ENCODE data around the gene KCNN3. TPM values are rescaled to one million over a fixed set of nuclear protein-coding genes. Genes with fewer than 3 reads are reported as not detected.

KCNN3 gene
- total and polyA plus RNA-seq, 2 of the 13 experiments (the other 11 are each of a cell fraction or from before 2014, with no cell fraction given): not detected

DNA sequence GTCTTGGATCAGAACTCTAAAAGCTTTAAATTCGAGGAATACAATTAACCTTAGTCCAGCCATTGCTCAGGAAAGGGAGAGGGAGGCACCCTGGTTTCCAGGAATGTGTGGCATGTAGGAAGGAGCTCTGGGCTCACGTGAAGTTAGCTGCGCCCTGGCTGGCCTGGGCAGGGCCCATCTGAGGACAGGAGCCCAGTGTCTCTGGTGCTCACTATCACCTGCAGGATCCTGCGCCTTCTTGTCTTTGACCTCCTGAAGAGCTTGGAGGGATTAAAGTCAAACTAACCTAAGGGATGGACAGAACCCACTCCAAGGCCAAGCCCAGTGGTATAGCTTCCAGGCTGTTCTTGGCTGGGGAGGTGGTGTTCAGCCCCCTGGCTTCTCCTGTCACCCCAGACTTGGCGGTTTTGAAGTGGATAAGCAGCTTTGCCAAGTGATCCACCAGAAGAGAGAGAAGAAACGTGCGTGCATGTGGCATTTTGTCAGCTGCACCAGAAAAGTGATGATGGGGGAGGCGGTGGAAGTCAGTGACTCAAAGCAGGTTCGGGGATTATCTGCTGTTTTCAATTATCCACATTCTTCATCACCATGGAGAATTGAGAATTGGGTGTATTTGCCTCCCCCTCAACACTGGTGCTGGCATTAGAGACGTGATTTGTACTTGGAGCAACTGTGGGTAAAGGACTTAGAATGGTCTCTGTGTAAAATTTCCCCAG lies 11.9 kb upstream of the KCNN3 start:
- TF ChIP-seq BCL6 (CRISPR knock-in tag; IDR thresholded peaks at IDR 0.05): peak; percentile 26; the same call in 1 of the 2 replicates
- TF ChIP-seq KLF13 (CRISPR knock-in tag; IDR thresholded peaks at IDR 0.05): no peak
- peak; percentile 83 for TF ChIP-seq BHLHE40 (IDR thresholded peaks at IDR 0.05; ENCODE audit: low read length)
- TF ChIP-seq TEAD3 (CRISPR knock-in tag; optimal IDR thresholded peaks at IDR 0.05; ENCODE audit: borderline replicate concordance): peak; percentile 83
- Histone ChIP-seq H3K4me1 (ENCODE audit: insufficient read depth, low read length) (peaks cover 44% of the 10 kb centered on the region), H3K4me2 (ENCODE audit: low read depth, low read length) (no peak overlapping the region), H3K36me3 (replicated peaks in 1 of 2; ENCODE audit: control insufficient read depth in 1 of 2, insufficient read depth in 2 of 2, low read length in 2 of 2) (no peaks in the 10 kb centered on the region), H3K27ac (ENCODE audit: extremely low read length, insufficient read depth, low read length) (no peak overlapping the region), H3K9me3 (ENCODE audit: low read length) (no peaks in the 10 kb centered on the region), H3K9ac (ENCODE audit: insufficient read depth, low read depth, low read length) (no peak overlapping the region), H4K20me1 (ENCODE audit: insufficient read depth, low read length) (no peaks in the 10 kb centered on the region), H3K79me2 (ENCODE audit: insufficient read depth, low read length) (no peaks in the 10 kb centered on the region), H3K27me3 (ENCODE audit: control insufficient read depth in 1 of 2, insufficient read depth in 2 of 2, low read length in 2 of 2) (peaks cover 2 to 30% of the 10 kb centered on the region in 2 experiments; a peak in 4 of 5 replicates), H2AFZ (ENCODE audit: low read length) (no peak overlapping the region), H3K4me3 (replicated peaks in 1 of 3; ENCODE audit: insufficient read depth in 1 of 3, low read depth in 2 of 3, low read length in 3 of 3) (no peak overlapping the region)
- BruUV-seq (replicated peaks): no TSS peak
- in situ Hi-C loops (cut with HindIII; ENCODE audit: extremely low pct_ligation_motif_present, low pct_unique_long_range_greater_than_20kb) (no loop called here), intact Hi-C loops (cut with micrococcal nuclease; ENCODE audit: unreplicated experiment) (no loop called here)
- ChIA-PET CTCF (ENCODE audit: low intra/inter-chr PET ratio, low total read pairs) (no interaction called here), POLR2A (interaction anchor here (1.5 kb wide), 1 partner anchor 54 kb away, joined by 3 read pairs; the partner anchor contains the start of gene PMVK)
- WGBS (ENCODE audit: low lambda C conversion rate): 24% methylated on average over 7 of the region's 10 CpGs
- no peak for ATAC-seq
- FAIRE-seq: no peak
- no peak for DNase-seq (ENCODE audit: low spot score)

DNA sequence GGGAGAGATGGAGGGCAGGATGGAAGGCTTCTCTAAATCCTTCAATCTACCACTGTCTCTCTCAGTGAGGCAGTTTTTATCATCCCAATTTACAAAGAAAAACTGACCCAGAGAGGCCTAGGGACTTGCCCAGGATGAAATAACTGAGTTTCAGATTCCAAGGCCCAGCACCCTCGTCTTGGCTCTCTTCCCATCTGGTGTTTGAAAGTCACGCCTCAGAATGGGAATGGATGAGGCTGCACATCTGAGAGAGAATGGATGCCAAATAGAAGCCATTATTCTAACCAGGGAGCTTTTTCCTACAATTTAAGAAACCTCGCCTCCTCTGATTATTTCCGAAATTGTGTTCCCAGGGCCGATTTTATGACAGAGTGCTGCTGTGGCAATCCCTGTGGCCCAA lies 10.6 kb upstream of the KCNN3 start:
- Histone ChIP-seq H3K27ac (ENCODE audit: extremely low read length, insufficient read depth, low read length) (no peak overlapping the region), H3K4me3 (replicated peaks in 1 of 3; ENCODE audit: insufficient read depth in 1 of 3, low read depth in 2 of 3, low read length in 3 of 3) (no peak overlapping the region), H3K4me1 (ENCODE audit: insufficient read depth, low read length) (peaks cover 41% of the 10 kb centered on the region), H3K36me3 (replicated peaks in 1 of 2; ENCODE audit: control insufficient read depth in 1 of 2, insufficient read depth in 2 of 2, low read length in 2 of 2) (no peaks in the 10 kb centered on the region), H2AFZ (ENCODE audit: low read length) (no peak overlapping the region), H4K20me1 (ENCODE audit: insufficient read depth, low read length) (no peaks in the 10 kb centered on the region), H3K9me3 (ENCODE audit: low read length) (no peaks in the 10 kb centered on the region), H3K27me3 (ENCODE audit: control insufficient read depth in 1 of 2, insufficient read depth in 2 of 2, low read length in 2 of 2) (peaks cover 2 to 30% of the 10 kb centered on the region in 2 experiments; a peak in 4 of 5 replicates), H3K9ac (ENCODE audit: insufficient read depth, low read depth, low read length) (no peak overlapping the region), H3K79me2 (ENCODE audit: insufficient read depth, low read length) (no peaks in the 10 kb centered on the region), H3K4me2 (ENCODE audit: low read depth, low read length) (no peak overlapping the region)
- WGBS (ENCODE audit: low lambda C conversion rate): 19% methylated on average over 5 of the region's 5 CpGs
- FAIRE-seq (no peak), DNase-seq (ENCODE audit: low spot score) (no peak), ATAC-seq (no peak)
- no TSS peak for BruUV-seq (replicated peaks)
- ChIA-PET POLR2A (interaction anchor here (1.5 kb wide), 1 partner anchor 56 kb away, joined by 3 read pairs; the partner anchor contains the start of gene PMVK), CTCF (ENCODE audit: low intra/inter-chr PET ratio, low total read pairs) (no interaction called here)
- intact Hi-C loops (cut with micrococcal nuclease; ENCODE audit: unreplicated experiment): no loop called here
- in situ Hi-C loops (cut with HindIII; ENCODE audit: extremely low pct_ligation_motif_present, low pct_unique_long_range_greater_than_20kb): no loop called here
- TF ChIP-seq KLF15 (CRISPR knock-in tag; IDR thresholded peaks at IDR 0.05; ENCODE audit: borderline replicate concordance) (no peak), NAIF1 (CRISPR knock-in tag; IDR thresholded peaks at IDR 0.05; ENCODE audit: borderline replicate concordance) (no peak), IRF2 (CRISPR knock-in tag; IDR thresholded peaks at IDR 0.05) (no peak), ZNF143 (CRISPR knock-in tag; IDR thresholded peaks at IDR 0.05) (no peak), EZH2 (conservative IDR thresholded peaks at IDR 0.05; ENCODE audit: low read depth, low read length) (no peak), ZNF354B (CRISPR knock-in tag; IDR thresholded peaks at IDR 0.05) (no peak)
- TF ChIP-seq, protein P1, sequence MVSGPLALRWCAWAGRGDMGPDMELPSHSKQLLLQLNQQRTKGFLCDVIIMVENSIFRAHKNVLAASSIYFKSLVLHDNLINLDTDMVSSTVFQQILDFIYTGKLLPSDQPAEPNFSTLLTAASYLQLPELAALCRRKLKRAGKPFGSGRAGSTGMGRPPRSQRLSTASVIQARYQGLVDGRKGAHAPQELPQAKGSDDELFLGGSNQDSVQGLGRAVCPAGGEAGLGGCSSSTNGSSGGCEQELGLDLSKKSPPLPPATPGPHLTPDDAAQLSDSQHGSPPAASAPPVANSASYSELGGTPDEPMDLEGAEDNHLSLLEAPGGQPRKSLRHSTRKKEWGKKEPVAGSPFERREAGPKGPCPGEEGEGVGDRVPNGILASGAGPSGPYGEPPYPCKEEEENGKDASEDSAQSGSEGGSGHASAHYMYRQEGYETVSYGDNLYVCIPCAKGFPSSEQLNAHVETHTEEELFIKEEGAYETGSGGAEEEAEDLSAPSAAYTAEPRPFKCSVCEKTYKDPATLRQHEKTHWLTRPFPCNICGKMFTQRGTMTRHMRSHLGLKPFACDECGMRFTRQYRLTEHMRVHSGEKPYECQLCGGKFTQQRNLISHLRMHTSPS (CRISPR knock-in tag; IDR thresholded peaks at IDR 0.05; ENCODE audit: low read depth): no peak
- TF ChIP-seq, protein P2, sequence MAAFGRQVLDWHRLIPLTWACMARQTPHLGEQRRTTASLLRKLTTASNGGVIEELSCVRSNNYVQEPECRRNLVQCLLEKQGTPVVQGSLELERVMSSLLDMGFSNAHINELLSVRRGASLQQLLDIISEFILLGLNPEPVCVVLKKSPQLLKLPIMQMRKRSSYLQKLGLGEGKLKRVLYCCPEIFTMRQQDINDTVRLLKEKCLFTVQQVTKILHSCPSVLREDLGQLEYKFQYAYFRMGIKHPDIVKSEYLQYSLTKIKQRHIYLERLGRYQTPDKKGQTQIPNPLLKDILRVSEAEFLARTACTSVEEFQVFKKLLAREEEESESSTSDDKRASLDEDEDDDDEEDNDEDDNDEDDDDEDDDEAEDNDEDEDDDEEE (CRISPR knock-in tag; IDR thresholded peaks at IDR 0.05): no peak
- TF ChIP-seq, protein P3, sequence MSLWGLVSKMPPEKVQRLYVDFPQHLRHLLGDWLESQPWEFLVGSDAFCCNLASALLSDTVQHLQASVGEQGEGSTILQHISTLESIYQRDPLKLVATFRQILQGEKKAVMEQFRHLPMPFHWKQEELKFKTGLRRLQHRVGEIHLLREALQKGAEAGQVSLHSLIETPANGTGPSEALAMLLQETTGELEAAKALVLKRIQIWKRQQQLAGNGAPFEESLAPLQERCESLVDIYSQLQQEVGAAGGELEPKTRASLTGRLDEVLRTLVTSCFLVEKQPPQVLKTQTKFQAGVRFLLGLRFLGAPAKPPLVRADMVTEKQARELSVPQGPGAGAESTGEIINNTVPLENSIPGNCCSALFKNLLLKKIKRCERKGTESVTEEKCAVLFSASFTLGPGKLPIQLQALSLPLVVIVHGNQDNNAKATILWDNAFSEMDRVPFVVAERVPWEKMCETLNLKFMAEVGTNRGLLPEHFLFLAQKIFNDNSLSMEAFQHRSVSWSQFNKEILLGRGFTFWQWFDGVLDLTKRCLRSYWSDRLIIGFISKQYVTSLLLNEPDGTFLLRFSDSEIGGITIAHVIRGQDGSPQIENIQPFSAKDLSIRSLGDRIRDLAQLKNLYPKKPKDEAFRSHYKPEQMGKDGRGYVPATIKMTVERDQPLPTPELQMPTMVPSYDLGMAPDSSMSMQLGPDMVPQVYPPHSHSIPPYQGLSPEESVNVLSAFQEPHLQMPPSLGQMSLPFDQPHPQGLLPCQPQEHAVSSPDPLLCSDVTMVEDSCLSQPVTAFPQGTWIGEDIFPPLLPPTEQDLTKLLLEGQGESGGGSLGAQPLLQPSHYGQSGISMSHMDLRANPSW (CRISPR knock-in tag; IDR thresholded peaks at IDR 0.05; ENCODE audit: borderline replicate concordance): no peak

Measured in HepG2 (cell line).